Vagina (tissue), 2 donors: ENCODE measurements around the gene HRK. TPM values are rescaled to one million over a fixed set of nuclear protein-coding genes. Genes with fewer than 3 reads are reported as not detected.

Experiments
- DNase-seq, 2 donors: peaks; one replicate each; pipeline ENCODE4 v3.0.0-alpha.2; 2017; ENCODE audit errors: extremely low spot score in 2 of 2
- H3K27ac ChIP-seq: fragments of 200-600 bp; sonication (generic); one replicate; pipeline ENCODE4 v1.5.1; 2019
- H3K27me3 ChIP-seq: fragments of 200-600 bp; sonication (generic); one replicate; pipeline ENCODE4 v1.5.1; 2019
- H3K36me3 ChIP-seq, 2 donors: fragments of 200-600 bp; sonication (generic); one replicate each; pipeline ENCODE4 v1.5.1; 2017 to 2019
- H3K4me1 ChIP-seq: fragments of 200-600 bp; sonication (generic); one replicate; pipeline ENCODE4 v1.5.1; 2019
- H3K4me3 ChIP-seq, 2 donors: fragments of 200-600 bp; sonication (generic); 1 replicate in 1 of 2; 2 replicates in 1 of 2; pipeline ENCODE4 v1.5.1; 2016 to 2019
- H3K9me3 ChIP-seq: fragments of 200-600 bp; sonication (generic); one replicate; pipeline ENCODE4 v1.5.1; 2019
- POLR2A ChIP-seq, 2 donors: fragments of 450-650 bp; IDR thresholded peaks; one replicate each; pipeline ENCODE4 v1.6.1; 2017; ENCODE audit warnings: antibody characterized with exemption in 2 of 2, mild to moderate bottlenecking in 2 of 2, moderate library complexity in 2 of 2
- POLR2AphosphoS5 ChIP-seq, 2 donors: sonication (generic); formaldehyde crosslinking; IDR thresholded peaks; one replicate each; pipeline ENCODE4 v1.9.0; 2017; ENCODE audit warnings: antibody characterized with exemption in 2 of 2, mild to moderate bottlenecking in 2 of 2, low read depth in 1 of 2; ENCODE audit not compliant: insufficient read depth in 1 of 2
- intact Hi-C: fragments of 100-400 bp; cut with DNase I; formaldehyde crosslinking; loops from one replicate; pipeline ENCODE4 v1.15.1; 2023
- total RNA-seq: library from RNA; depleted of rRNA; stranded (reverse); fragments of >200 nt; gene quantifications from one replicate; pipeline ENCODE4 v1.2.3, GENCODE V29; 2016
- TF ChIP-seq, protein P1 (sequence below), 3 experiments: fragments of 450-650 bp in 2 of 3; fragments of 200-600 bp in 1 of 3; sonication (generic) in 1 of 3; IDR thresholded peaks; one replicate each; pipeline ENCODE4 v1.5.1; 2017 to 2019; ENCODE audit warnings: antibody characterized with exemption in 3 of 3, mild to moderate bottlenecking in 2 of 3, moderate library complexity in 2 of 3

The HRK gene
- total RNA-seq, 1 donor from 2014 or later, result not detected

DNA sequence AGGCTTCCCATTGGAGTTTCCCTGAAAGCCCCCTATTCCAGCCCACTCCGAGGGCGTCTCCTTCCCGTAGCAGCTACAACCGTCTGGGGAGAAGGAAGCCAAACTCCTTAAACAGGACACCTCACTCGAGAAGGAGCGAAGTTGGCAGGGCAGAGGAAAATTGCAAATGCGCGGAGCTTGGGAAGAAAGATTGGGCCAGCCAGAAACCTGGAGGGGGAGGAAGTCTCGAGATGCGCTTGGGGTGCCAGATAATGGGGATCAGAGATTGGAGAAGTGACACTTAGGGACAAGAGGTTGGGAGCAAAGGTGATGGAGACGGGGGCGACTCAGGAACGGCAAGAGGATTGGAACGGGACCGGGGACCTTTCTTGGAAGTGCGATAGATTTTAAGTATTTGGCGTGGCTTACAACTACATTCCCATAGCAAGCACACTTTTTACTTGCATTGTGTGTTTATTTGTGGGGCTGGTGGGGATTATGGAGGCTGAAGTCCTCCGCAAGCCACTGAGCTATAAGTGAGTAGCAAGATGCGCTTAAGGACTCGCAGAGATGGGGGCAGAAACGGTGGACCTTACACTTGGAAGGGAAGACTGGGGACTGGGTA is 926 bp downstream of the HRK start:
- peak overlapping the region in 1 of 2 donors; percentile 46 for H3K4me3 ChIP-seq
- H3K9me3 ChIP-seq, result no peaks in the 10 kb centered on the region
- intact Hi-C loops, result no loop called here
- H3K4me1 ChIP-seq, result peaks cover 37% of the 10 kb centered on the region
- H3K36me3 ChIP-seq, result no peaks in the 10 kb centered on the region
- TF ChIP-seq, protein P1, sequence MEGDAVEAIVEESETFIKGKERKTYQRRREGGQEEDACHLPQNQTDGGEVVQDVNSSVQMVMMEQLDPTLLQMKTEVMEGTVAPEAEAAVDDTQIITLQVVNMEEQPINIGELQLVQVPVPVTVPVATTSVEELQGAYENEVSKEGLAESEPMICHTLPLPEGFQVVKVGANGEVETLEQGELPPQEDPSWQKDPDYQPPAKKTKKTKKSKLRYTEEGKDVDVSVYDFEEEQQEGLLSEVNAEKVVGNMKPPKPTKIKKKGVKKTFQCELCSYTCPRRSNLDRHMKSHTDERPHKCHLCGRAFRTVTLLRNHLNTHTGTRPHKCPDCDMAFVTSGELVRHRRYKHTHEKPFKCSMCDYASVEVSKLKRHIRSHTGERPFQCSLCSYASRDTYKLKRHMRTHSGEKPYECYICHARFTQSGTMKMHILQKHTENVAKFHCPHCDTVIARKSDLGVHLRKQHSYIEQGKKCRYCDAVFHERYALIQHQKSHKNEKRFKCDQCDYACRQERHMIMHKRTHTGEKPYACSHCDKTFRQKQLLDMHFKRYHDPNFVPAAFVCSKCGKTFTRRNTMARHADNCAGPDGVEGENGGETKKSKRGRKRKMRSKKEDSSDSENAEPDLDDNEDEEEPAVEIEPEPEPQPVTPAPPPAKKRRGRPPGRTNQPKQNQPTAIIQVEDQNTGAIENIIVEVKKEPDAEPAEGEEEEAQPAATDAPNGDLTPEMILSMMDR (IDR thresholded peaks at IDR 0.05), result no peak
- TF ChIP-seq POLR2A (IDR thresholded peaks at IDR 0.05), result no peak
- no peak for TF ChIP-seq POLR2AphosphoS5 (IDR thresholded peaks at IDR 0.05; ENCODE audit: insufficient read depth in 1 of 2, low read depth in 1 of 2)
- peaks cover 11% of the 10 kb centered on the region for H3K27me3 ChIP-seq
- H3K27ac ChIP-seq, result no peak overlapping the region
- DNase-seq, result no peak

DNA sequence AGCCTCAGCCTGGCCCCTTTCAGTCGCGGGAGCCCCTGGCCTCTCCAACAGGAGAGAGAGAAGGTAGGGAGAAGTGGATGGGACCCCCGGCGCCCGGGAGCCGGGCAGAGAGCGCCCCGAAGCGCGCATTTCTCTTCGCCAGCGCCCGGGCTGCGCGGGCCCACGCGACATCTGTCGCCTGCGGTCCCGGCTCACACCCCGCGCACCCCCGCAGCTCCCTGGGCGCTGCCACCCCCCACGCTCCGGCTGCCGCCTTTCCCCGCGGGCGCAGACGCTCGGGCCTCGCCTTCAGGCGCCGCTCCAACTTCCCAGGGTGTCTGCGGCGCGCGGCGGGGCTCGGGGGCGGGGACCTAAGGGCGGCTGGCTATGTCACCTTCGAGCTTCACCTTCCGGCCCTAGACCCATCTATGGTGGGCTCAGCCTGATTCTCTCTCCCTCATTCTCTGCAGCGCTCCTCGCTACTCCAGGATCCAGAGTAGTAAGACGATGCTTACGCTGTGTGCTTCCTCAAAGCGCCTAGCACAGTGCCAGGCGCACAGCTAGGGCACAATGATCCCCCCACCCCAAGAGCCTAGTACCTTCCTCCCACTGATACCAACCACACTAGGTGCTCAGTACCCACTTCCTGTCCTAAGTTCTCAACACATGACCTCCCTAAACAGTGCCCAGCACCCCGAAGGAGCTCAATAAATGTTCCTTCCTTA is 1.6 kb downstream of the HRK start:
- H3K27ac ChIP-seq, result no peak overlapping the region
- H3K4me3 ChIP-seq, result no peak overlapping the region
- TF ChIP-seq, protein P1 (IDR thresholded peaks at IDR 0.05), result no peak
- no peak for TF ChIP-seq POLR2A (IDR thresholded peaks at IDR 0.05)
- TF ChIP-seq POLR2AphosphoS5 (IDR thresholded peaks at IDR 0.05; ENCODE audit: insufficient read depth in 1 of 2, low read depth in 1 of 2), result no peak
- no peaks in the 10 kb centered on the region for H3K36me3 ChIP-seq
- no peak for DNase-seq
- peaks cover 11% of the 10 kb centered on the region for H3K27me3 ChIP-seq
- no peaks in the 10 kb centered on the region for H3K9me3 ChIP-seq
- intact Hi-C loops, result no loop called here
- peaks cover 37% of the 10 kb centered on the region for H3K4me1 ChIP-seq

DNA sequence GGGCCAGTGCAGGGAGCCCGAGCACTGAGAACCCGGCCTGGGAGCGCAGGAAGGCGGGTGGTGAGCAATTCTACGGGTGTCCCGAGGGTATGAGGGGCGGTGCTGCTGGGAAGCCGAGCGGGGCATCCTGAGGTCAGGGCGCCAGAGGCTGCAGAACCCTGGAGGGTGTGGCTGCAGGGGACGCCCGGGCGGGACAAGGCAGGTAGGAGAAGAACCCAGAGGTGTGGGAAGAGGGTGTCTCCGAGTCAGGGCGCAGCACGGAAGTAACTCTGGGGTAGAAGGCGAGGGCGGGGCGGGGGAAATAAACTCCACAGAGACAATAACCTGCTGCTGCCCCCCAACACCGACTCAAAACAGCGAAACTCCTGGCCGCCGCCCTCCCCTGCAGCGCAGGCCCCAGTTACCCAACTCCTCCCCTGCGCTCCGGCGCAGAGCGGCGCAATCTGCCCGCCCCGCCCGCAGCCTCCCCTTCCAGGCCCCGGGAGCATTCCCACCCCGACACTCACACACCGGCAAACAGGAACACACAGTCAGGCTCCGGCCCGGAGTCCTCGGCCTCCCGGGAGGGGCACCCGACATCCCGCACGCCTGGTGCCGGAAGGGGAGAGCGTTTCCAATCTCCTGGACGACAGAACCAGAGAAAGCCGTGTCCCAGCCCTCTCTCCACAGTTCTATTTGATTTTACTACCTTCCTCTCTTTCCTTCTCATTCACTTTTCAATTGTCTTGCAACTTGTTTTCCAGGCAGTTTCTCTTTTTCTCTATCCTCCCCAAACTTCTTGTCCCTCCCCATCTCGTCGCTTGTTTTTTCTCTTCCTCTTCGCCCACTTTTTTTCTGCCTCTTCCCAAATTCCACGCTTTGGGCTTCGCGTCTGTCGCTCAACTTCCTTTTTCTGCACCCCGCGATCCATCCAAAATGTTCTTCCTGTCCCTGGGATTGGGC is 2.4 kb downstream of the HRK start:
- H3K27me3 ChIP-seq, result peaks cover 11% of the 10 kb centered on the region
- intact Hi-C loops, result no loop called here
- no peak for TF ChIP-seq POLR2A (IDR thresholded peaks at IDR 0.05)
- TF ChIP-seq, protein P1 (IDR thresholded peaks at IDR 0.05), result no peak
- no peak for TF ChIP-seq POLR2AphosphoS5 (IDR thresholded peaks at IDR 0.05; ENCODE audit: insufficient read depth in 1 of 2, low read depth in 1 of 2)
- peaks cover 37% of the 10 kb centered on the region for H3K4me1 ChIP-seq
- no peak overlapping the region for H3K4me3 ChIP-seq
- no peaks in the 10 kb centered on the region for H3K36me3 ChIP-seq
- H3K9me3 ChIP-seq, result no peaks in the 10 kb centered on the region
- no peak overlapping the region for H3K27ac ChIP-seq
- DNase-seq, result no peak

DNA sequence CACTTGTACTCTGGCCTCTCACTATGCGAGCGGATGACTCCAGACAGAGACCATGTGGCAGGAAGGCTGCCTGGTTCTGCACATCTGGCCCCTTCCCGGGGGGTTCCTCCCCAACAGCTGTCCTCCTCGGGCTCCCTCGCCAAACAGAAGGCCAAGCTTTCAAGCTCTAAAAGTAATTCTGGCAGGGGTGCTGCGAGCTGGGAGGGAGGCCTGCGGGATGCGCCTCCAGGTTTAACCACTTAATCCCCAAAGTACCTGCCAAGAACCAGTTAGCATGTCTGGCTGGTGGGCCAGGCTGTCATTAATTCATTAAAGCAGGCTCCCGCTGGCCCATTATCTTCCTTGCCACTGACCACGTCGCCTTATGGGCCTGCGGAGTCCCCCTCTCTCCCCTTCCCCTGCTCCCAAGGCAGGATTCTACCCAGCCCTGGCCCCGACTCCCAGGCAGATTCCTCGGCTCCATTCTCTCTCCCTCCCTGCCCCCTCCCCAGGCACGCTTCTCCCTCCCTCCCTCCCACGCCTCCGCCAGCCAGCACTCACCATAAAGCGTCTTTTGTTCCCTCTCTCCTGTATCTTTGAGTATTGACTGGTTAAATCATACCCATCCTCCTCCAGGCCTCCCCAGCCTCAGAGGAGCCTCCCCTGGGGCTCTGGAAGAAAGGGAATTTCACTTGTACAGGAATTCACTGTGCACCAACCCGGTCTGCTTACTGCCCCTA is 4.9 kb downstream of the HRK start:
- H3K9me3 ChIP-seq, result no peaks in the 10 kb centered on the region
- no peak overlapping the region for H3K27ac ChIP-seq
- intact Hi-C loops, result no loop called here
- H3K36me3 ChIP-seq, result no peaks in the 10 kb centered on the region
- H3K4me1 ChIP-seq, result peaks cover 28% of the 10 kb centered on the region
- H3K4me3 ChIP-seq, result no peak overlapping the region
- no peak for DNase-seq
- H3K27me3 ChIP-seq, result peaks cover 5% of the 10 kb centered on the region
- TF ChIP-seq POLR2AphosphoS5 (IDR thresholded peaks at IDR 0.05; ENCODE audit: insufficient read depth in 1 of 2, low read depth in 1 of 2) (no peak), POLR2A (IDR thresholded peaks at IDR 0.05) (no peak)
- TF ChIP-seq, protein P1 (IDR thresholded peaks at IDR 0.05), result no peak
